GM12864 (cell line): ENCODE measurements around the gene KLF3.

Experiments used
- DNase-seq: peaks from one replicate; pipeline ENCODE4 v3.0.0-alpha.2; 2011; ENCODE audit warnings: low read depth
- H3K4me3 ChIP-seq: 2 replicates; pipeline ENCODE4 v1.5.1; 2011; ENCODE audit warnings: mild to moderate bottlenecking, low read depth, low read length, control low read depth
- TF ChIP-seq, protein P1 (sequence below): IDR thresholded peaks from 2 replicates; pipeline ENCODE4 v1.5.1; 2011; ENCODE audit warnings: low read depth, mild to moderate bottlenecking, moderate library complexity, low read length, control low read depth, inconsistent platforms; ENCODE audit errors: missing control alignments

The KLF3 gene

DNA sequence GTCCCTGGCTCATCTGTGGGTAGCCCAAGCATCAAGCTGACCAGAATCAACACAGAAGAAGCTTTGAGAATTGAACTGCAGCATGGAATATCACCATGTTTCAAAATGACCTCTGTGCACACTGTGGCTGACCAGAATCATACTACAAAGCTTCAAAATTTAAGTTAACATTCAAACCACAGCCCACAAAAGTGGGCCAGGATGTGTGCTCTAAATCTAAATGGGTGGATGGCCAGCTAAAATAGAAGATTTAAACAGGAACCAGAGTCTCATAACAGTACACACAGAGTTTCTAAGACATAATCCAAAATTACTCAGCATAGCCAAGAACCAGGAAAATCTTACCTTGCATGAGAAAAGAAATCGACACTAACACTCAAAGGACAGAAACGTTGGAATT lies 46.1 kb downstream of the KLF3 start:
- TF ChIP-seq, protein P1, sequence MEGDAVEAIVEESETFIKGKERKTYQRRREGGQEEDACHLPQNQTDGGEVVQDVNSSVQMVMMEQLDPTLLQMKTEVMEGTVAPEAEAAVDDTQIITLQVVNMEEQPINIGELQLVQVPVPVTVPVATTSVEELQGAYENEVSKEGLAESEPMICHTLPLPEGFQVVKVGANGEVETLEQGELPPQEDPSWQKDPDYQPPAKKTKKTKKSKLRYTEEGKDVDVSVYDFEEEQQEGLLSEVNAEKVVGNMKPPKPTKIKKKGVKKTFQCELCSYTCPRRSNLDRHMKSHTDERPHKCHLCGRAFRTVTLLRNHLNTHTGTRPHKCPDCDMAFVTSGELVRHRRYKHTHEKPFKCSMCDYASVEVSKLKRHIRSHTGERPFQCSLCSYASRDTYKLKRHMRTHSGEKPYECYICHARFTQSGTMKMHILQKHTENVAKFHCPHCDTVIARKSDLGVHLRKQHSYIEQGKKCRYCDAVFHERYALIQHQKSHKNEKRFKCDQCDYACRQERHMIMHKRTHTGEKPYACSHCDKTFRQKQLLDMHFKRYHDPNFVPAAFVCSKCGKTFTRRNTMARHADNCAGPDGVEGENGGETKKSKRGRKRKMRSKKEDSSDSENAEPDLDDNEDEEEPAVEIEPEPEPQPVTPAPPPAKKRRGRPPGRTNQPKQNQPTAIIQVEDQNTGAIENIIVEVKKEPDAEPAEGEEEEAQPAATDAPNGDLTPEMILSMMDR: no peak
- peak; percentile 18 for DNase-seq
- no peak overlapping the region for H3K4me3 ChIP-seq

DNA sequence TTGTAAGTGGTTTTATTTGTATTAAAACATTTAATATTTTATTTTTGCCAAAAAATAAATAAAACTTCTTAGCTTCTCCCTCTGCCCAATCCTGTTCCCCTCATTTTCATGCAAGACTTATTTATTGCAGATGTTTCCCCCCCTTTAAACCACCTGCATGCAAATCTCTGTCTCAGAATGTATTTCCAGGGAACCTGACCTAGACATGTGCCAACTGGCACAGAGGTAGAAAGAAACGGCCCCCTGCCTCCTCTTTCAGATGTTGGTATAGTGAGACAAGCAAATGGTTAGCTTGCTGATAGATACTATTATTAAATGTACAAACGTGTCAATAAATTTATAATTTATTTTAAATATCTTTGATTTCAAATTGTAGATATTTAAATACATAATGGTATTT lies 47.1 kb downstream of the KLF3 start:
- H3K4me3 ChIP-seq: no peak overlapping the region
- TF ChIP-seq, protein P1: no peak
- no peak for DNase-seq

DNA sequence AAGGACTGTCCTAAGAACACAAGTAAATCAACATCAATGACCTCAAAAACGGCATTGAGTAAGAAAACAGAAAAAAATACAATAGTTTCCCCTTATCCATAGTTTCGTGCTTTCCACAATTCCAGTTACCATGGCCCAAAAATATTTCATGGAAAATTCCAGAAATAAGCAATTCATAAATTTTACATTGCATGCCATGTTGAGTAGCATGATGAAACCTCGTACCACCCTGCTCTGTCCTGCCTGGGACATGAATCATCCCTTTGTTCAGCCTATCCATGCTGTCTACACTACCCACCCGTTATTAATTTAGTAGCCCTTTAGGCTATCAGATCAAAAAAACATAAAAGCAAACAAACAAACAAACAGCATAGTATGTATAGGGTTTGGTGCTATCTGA lies 51.1 kb downstream of the KLF3 start:
- no peak overlapping the region for H3K4me3 ChIP-seq
- no peak for DNase-seq
- TF ChIP-seq, protein P1: no peak

DNA sequence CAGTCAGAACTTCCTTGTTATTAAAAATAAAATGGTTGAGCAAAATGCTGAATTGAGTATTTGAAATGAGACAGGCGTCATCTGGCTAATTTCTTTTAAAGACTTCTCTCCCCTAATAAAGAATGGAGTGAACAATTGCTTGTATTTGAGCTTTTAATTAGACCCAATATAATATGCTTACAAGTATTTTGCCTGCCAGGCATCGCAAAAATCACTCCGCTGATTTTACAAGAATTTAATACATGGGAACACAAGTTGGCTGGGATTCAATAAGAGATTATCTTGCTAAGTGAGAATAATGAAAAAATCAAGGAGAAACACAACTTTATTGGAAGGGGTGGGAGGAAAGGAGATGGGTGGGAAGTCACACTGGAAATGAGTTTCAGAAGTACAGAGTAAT lies 52.3 kb downstream of the KLF3 start:
- H3K4me3 ChIP-seq: no peak overlapping the region
- DNase-seq: no peak

DNA sequence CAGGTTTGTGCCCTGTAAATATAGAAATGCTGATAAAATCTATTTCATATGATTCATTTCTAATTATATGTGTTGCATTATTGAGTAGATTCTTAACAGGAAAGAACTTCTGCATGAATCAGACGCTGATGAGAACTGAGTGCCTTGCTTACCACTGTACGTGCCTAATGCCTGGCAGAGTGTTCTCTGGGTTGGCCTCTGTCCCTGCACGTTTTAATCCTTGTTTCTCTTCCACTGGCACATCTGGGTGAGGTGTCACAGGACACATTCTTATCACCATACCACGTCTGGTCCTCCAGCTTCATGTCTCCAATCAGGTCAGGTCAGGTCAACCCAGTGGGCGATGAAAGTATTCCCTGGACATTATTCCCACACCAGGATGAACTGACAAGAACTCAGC lies 53.6 kb downstream of the KLF3 start:
- H3K4me3 ChIP-seq: no peak overlapping the region
- TF ChIP-seq, protein P1: no peak
- no peak for DNase-seq

More for the DNA sequence above, 52.3 kb downstream of the KLF3 start:
- TF ChIP-seq, protein P1: no peak

DNA sequence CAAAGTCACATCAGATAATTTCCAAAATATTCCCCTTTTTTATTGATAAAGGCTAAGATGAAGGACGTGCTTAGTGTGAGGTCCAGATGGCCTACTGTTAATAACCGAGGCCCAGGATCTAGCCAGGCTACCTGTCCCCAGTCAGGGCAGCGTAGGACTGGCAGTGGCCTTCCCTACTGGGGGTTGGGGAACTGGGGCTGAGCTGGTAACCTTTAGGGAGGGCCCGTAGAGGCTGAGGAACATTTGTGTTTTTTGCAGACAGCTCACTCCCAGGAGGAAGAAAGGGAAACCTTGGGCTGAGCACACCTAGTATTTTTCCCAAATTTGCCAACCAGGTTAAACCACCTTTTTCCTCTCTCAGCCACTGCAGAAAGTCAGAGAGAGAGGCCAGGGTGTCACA lies 59.1 kb downstream of the KLF3 start:
- H3K4me3 ChIP-seq: no peak overlapping the region
- DNase-seq: no peak
- TF ChIP-seq, protein P1: no peak

DNA sequence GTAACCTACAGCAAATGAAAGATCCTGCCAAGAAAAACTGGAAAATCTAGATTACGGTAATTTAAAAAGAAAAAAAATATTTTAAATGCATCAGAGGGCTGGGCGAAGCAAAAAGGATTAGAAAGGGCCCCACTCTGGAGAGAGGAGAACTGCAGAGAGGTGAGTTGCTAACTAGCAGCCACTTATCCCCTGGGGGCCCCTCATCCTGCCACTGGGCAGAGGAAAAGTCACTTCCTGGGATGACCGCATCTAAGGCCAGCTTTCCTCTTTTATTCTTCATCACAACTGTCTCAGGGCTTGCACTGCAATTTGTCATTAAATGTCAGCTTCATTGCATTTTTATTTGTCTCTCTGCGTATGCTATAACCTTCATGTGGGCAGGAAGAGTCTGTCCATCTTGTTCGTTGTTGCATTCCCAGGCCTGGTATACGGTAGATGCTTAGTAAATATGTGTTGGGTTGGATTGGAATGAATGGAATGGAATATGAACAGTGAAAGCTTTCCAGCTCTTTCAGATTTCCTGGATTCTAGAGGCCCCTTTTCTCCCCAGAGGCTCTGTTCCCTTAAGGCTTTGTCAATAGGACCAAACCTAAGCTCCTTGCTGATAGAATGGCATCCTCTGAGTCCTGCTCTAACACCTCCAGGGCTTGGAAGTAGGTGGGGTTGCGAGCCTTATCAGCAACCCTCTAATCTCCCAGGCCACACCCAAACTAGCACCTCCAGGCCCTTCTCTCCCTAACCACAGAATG lies 59.9 kb downstream of the KLF3 start:
- no peak for DNase-seq
- TF ChIP-seq, protein P1: no peak
- no peak overlapping the region for H3K4me3 ChIP-seq
